H9 (cell line): ENCODE data around the gene C19orf33. TPM values are rescaled to one million over a fixed set of nuclear protein-coding genes. Genes with fewer than 3 reads are reported as not detected.
A peak's percentile ranks its signal among the peaks of the same experiment; 100 is the strongest.

ENCODE experiments used
- DNase-seq: peaks from one replicate; pipeline ENCODE4 v3.0.0-alpha.2; 2017
- H2AFZ ChIP-seq: one replicate; pipeline ENCODE4 v1.6.1; 2013; ENCODE audit warnings: mild to moderate bottlenecking, low read length, control low read depth, moderate library complexity
- H2AK5ac ChIP-seq: 2 replicates; pipeline ENCODE4 v1.6.1; 2013; ENCODE audit warnings: low read length, control low read depth, mixed read lengths; ENCODE audit not compliant: insufficient read length
- H2BK120ac ChIP-seq: one replicate; pipeline ENCODE4 v1.6.1; 2013; ENCODE audit warnings: low read depth, mild to moderate bottlenecking, low read length, control low read depth, inconsistent platforms; ENCODE audit not compliant: poor library complexity, severe bottlenecking
- H2BK12ac ChIP-seq: 2 replicates; pipeline ENCODE4 v1.6.1; 2013; ENCODE audit warnings: low read length, control low read depth, mixed read lengths, low read depth; ENCODE audit not compliant: insufficient read length
- H2BK15ac ChIP-seq: 2 replicates; pipeline ENCODE4 v1.6.1; 2013; ENCODE audit warnings: low read depth, low read length, control low read depth
- H2BK20ac ChIP-seq: one replicate; pipeline ENCODE4 v1.6.1; 2013; ENCODE audit warnings: low read depth, mild to moderate bottlenecking, low read length, control low read depth, inconsistent platforms; ENCODE audit not compliant: poor library complexity, severe bottlenecking
- H2BK5ac ChIP-seq: 2 replicates; pipeline ENCODE4 v1.6.1; 2013; ENCODE audit warnings: low read length, control low read depth, mixed read lengths; ENCODE audit not compliant: insufficient read length
- H3K14ac ChIP-seq: 2 replicates; pipeline ENCODE4 v1.6.1; 2013; ENCODE audit warnings: low read length, control low read depth; ENCODE audit not compliant: insufficient read depth
- H3K18ac ChIP-seq: 2 replicates; pipeline ENCODE4 v1.6.1; 2013; ENCODE audit warnings: low read depth, mild to moderate bottlenecking, mixed read lengths, low read length, control low read depth; ENCODE audit not compliant: insufficient read length
- H3K23ac ChIP-seq: 2 replicates; pipeline ENCODE4 v1.6.1; 2013; ENCODE audit warnings: low read length, control low read depth, mixed read lengths, low read depth; ENCODE audit not compliant: insufficient read length
- H3K23me2 ChIP-seq: 2 replicates; pipeline ENCODE4 v1.6.1; 2013; ENCODE audit warnings: low read depth, mild to moderate bottlenecking, mixed read lengths, low read length, control low read depth; ENCODE audit not compliant: insufficient read length, poor library complexity, severe bottlenecking
- H3K27ac ChIP-seq: 2 replicates; pipeline ENCODE4 v1.5.1; 2013; ENCODE audit warnings: low read length, control low read depth, mixed read lengths, low read depth; ENCODE audit not compliant: insufficient read length
- H3K27me3 ChIP-seq: 2 replicates; pipeline ENCODE4 v1.6.1; 2013; ENCODE audit warnings: low read length, control low read depth, inconsistent platforms; ENCODE audit not compliant: insufficient read depth
- H3K4ac ChIP-seq: 2 replicates; pipeline ENCODE4 v1.6.1; 2013; ENCODE audit warnings: low read depth, mild to moderate bottlenecking, control low read depth, inconsistent platforms, low read length, moderate library complexity
- H3K4me1 ChIP-seq: 2 replicates; pipeline ENCODE4 v1.6.1; 2013; ENCODE audit warnings: low read length, control low read depth, inconsistent platforms; ENCODE audit not compliant: insufficient read depth
- H3K4me2 ChIP-seq: 2 replicates; pipeline ENCODE4 v1.6.1; 2013; ENCODE audit warnings: low read length, control low read depth, mixed read lengths; ENCODE audit not compliant: insufficient read length, insufficient read depth
- H3K56ac ChIP-seq: 2 replicates; pipeline ENCODE4 v1.6.1; 2013; ENCODE audit warnings: low read depth, mild to moderate bottlenecking, mixed read lengths, low read length, control low read depth; ENCODE audit not compliant: insufficient read length
- H3K79me1 ChIP-seq: 2 replicates; pipeline ENCODE4 v1.6.1; 2013; ENCODE audit warnings: low read depth, mild to moderate bottlenecking, moderate library complexity, low read length, control low read depth, inconsistent platforms; ENCODE audit not compliant: insufficient read depth, poor library complexity, severe bottlenecking
- H3K79me2 ChIP-seq: 2 replicates; pipeline ENCODE4 v1.6.1; 2013; ENCODE audit warnings: low read length, control low read depth, inconsistent platforms; ENCODE audit not compliant: insufficient read depth
- H3K9ac ChIP-seq: 2 replicates; pipeline ENCODE4 v1.6.1; 2013; ENCODE audit warnings: low read length, control low read depth, mixed read lengths; ENCODE audit not compliant: insufficient read length; ENCODE audit errors: extremely low read depth
- H3K9me3 ChIP-seq: one replicate; pipeline ENCODE4 v1.6.1; 2013; ENCODE audit warnings: low read depth, low read length, inconsistent platforms; ENCODE audit not compliant: control insufficient read depth
- H3T11ph ChIP-seq: one replicate; pipeline ENCODE4 v1.6.1; 2013; ENCODE audit warnings: mild to moderate bottlenecking, low read length, control low read depth, inconsistent platforms
- H4K20me1 ChIP-seq: one replicate; pipeline ENCODE4 v1.6.1; 2013; ENCODE audit not compliant: control insufficient read depth, insufficient read length, insufficient read depth
- H4K5ac ChIP-seq: 2 replicates; pipeline ENCODE4 v1.6.1; 2013; ENCODE audit warnings: low read depth, mild to moderate bottlenecking, mixed read lengths, low read length, control low read depth; ENCODE audit not compliant: insufficient read length
- H4K8ac ChIP-seq: replicated peaks from 2 replicates; pipeline ENCODE4 v1.6.1; 2013; ENCODE audit warnings: low read length, control low read depth, mixed read lengths, low read depth; ENCODE audit not compliant: insufficient read length
- H4K91ac ChIP-seq: 2 replicates; pipeline ENCODE4 v1.6.1; 2013; ENCODE audit warnings: low read depth, mild to moderate bottlenecking, moderate library complexity, mixed read lengths, low read length, control low read depth; ENCODE audit not compliant: insufficient read length
- H3K27ac Mint-ChIP-seq, 3 experiments: 2 replicates in 2 of 3; 3 replicates in 1 of 3; pipeline ENCODE4 v1.8.0; 2020 to 2021; ENCODE audit warnings: mixed read lengths in 3 of 3, mild to moderate bottlenecking in 1 of 3, moderate library complexity in 1 of 3
- H3K27me3 Mint-ChIP-seq: 2 replicates; pipeline ENCODE4 v1.8.0; 2021; ENCODE audit warnings: low read depth, mild to moderate bottlenecking, moderate library complexity, mixed read lengths
- H3K36me3 Mint-ChIP-seq, 3 experiments: 2 replicates in 2 of 3; 3 replicates in 1 of 3; pipeline ENCODE4 v1.8.0; 2020 to 2021; ENCODE audit warnings: low read depth in 3 of 3, mixed read lengths in 3 of 3; ENCODE audit not compliant: insufficient read depth in 1 of 3
- H3K4me1 Mint-ChIP-seq, 2 experiments: 2 replicates each; pipeline ENCODE4 v1.8.0; 2020; ENCODE audit warnings: mixed read lengths in 2 of 2
- H3K4me3 Mint-ChIP-seq, 2 experiments: 2 replicates in 1 of 2; 3 replicates in 1 of 2; pipeline ENCODE4 v1.8.0; 2020 to 2021; ENCODE audit warnings: mild to moderate bottlenecking in 2 of 2, mixed read lengths in 2 of 2, moderate library complexity in 1 of 2
- H3K9me3 Mint-ChIP-seq, 2 experiments: 2 replicates in 1 of 2; 3 replicates in 1 of 2; pipeline ENCODE4 v1.8.0; 2020; ENCODE audit warnings: mild to moderate bottlenecking in 2 of 2, mixed read lengths in 2 of 2, moderate library complexity in 1 of 2
- CTCF ChIP-seq: fragments of 200-600 bp; sonication (generic); conservative IDR thresholded peaks from 3 replicates; pipeline ENCODE4 v1.8.0; 2021; ENCODE audit warnings: antibody characterized with exemption, mild to moderate bottlenecking
- whole genome bisulfite sequencing: extraction: QIAGEN DNeasy Blood & Tissue Kit; methylation state at CpG from one replicate; pipeline ENCODE4 v1.1.7; 2013; ENCODE audit warnings: missing lambda C conversion rate, low lambda C conversion rate, mixed read lengths; ENCODE audit not compliant: insufficient read length; ENCODE audit errors: extremely low coverage; 5-methylcytosine and 5-hydroxymethylcytosine counted together
- total RNA-seq: library from RNA; stranded (reverse); gene quantifications from 2 replicates; pipeline ENCODE4 v1.2.1, GENCODE V29; 2021

C19orf33 gene
- total RNA-seq, 1 experiment from 2014 or later, result not detected

- peaks cover 1 to 2% of the 10 kb centered on the region in 2 experiments for H3K4me1 Mint-ChIP-seq
- Histone ChIP-seq H2BK20ac (no peak overlapping the region), H3K18ac (no peak overlapping the region), H2BK15ac (no peak overlapping the region), H2BK120ac (no peak overlapping the region), H3K23me2 (no peaks in the 10 kb centered on the region), H3K79me1 (no peaks in the 10 kb centered on the region), H2AFZ (no peak overlapping the region), H3T11ph (no peak overlapping the region), H2BK5ac (no peak overlapping the region), H4K8ac (no peak overlapping the region), H3K14ac (no peak overlapping the region), H3K4me2 (no peak overlapping the region), H4K91ac (no peak overlapping the region), H3K4ac (no peak overlapping the region), H4K5ac (no peak overlapping the region), H3K27ac (no peak overlapping the region), H3K9me3 (no peaks in the 10 kb centered on the region), H2BK12ac (no peak overlapping the region), H3K79me2 (no peaks in the 10 kb centered on the region), H3K27me3 (no peaks in the 10 kb centered on the region), H3K56ac (no peak overlapping the region), H3K4me1 (no peaks in the 10 kb centered on the region), H3K23ac (no peak overlapping the region), H4K20me1 (no peaks in the 10 kb centered on the region), H3K9ac (no peak overlapping the region), H2AK5ac (no peak overlapping the region)
- H3K36me3 Mint-ChIP-seq, result peaks cover 5 to 16% (median 13%) of the 10 kb centered on the region in 3 experiments; a peak in 6 of 7 replicates
- peak overlapping the region in 1 of 3 experiments; percentile 48; a peak in 1 of 7 replicates for H3K27ac Mint-ChIP-seq
- DNase-seq, result no peak
- no peak for TF ChIP-seq CTCF
- H3K9me3 Mint-ChIP-seq, result no peaks in the 10 kb centered on the region
- no peak overlapping the region for H3K4me3 Mint-ChIP-seq
- peaks cover 2% of the 10 kb centered on the region for H3K27me3 Mint-ChIP-seq
- WGBS, result no CpG with 5 or more reads among the region's 22 CpGs
Observed at GRCh38 chr19:38326591-38326990, 22.5 kb downstream of the C19orf33 start.
